ENCODE measurements around the gene MTFR1L. TPM values are rescaled to one million over a fixed set of nuclear protein-coding genes. Genes with fewer than 3 reads are reported as not detected.

MTFR1L gene
- total RNA-seq, 1 experiment from 2014 or later, result 32.5 TPM

GRCh38 chr1:25826571-25826970 lies 6.8 kb downstream of the MTFR1L start:
- Histone ChIP-seq H3K9ac (ENCODE audit: extremely low read depth, insufficient read length, low read length) (no peak overlapping the region), H3K18ac (ENCODE audit: insufficient read length, low read depth, low read length) (no peak overlapping the region), H2AFZ (ENCODE audit: low read length) (no peak overlapping the region), H4K20me1 (ENCODE audit: control insufficient read depth, insufficient read depth, insufficient read length) (no peaks in the 10 kb centered on the region), H3K23ac (ENCODE audit: insufficient read length, low read depth, low read length) (no peak overlapping the region), H4K5ac (ENCODE audit: insufficient read length, low read depth, low read length) (no peak overlapping the region), H3K27ac (ENCODE audit: insufficient read length, low read depth, low read length) (no peak overlapping the region), H3K9me3 (ENCODE audit: control insufficient read depth, low read depth, low read length) (no peaks in the 10 kb centered on the region), H3K56ac (ENCODE audit: insufficient read length, low read depth, low read length) (no peak overlapping the region), H3T11ph (ENCODE audit: low read length) (no peak overlapping the region), H3K79me2 (ENCODE audit: insufficient read depth, low read length) (no peaks in the 10 kb centered on the region; the same call in 1 of the 2 replicates), H2BK120ac (ENCODE audit: low read depth, low read length, poor library complexity, severe bottlenecking) (no peak overlapping the region), H3K4me1 (ENCODE audit: insufficient read depth, low read length) (no peaks in the 10 kb centered on the region), H3K27me3 (ENCODE audit: insufficient read depth, low read length) (no peaks in the 10 kb centered on the region), H3K14ac (ENCODE audit: insufficient read depth, low read length) (no peak overlapping the region), H4K8ac (replicated peaks; ENCODE audit: insufficient read length, low read depth, low read length) (no peak overlapping the region), H3K4ac (ENCODE audit: low read depth, low read length) (no peak overlapping the region), H4K91ac (ENCODE audit: insufficient read length, low read depth, low read length) (no peak overlapping the region), H3K79me1 (ENCODE audit: insufficient read depth, low read depth, low read length, poor library complexity, severe bottlenecking) (no peaks in the 10 kb centered on the region), H2BK20ac (ENCODE audit: low read depth, low read length, poor library complexity, severe bottlenecking) (no peak overlapping the region), H2BK15ac (ENCODE audit: low read depth, low read length) (no peak overlapping the region), H2BK5ac (ENCODE audit: insufficient read length, low read length) (no peak overlapping the region), H3K4me2 (ENCODE audit: insufficient read depth, insufficient read length, low read length) (no peak overlapping the region), H2BK12ac (ENCODE audit: insufficient read length, low read depth, low read length) (no peak overlapping the region), H2AK5ac (ENCODE audit: insufficient read length, low read length) (no peak overlapping the region), H3K23me2 (ENCODE audit: insufficient read length, low read depth, low read length, poor library complexity, severe bottlenecking) (no peaks in the 10 kb centered on the region)
- TF ChIP-seq CTCF (conservative IDR thresholded peaks at IDR 0.05), result no peak
- H3K36me3 Mint-ChIP-seq (ENCODE audit: insufficient read depth in 1 of 3, low read depth in 3 of 3), result peaks cover 6 to 48% (median 37%) of the 10 kb centered on the region in 3 experiments; a peak in 6 of 7 replicates
- H3K9me3 Mint-ChIP-seq, result no peaks in the 10 kb centered on the region
- no peak overlapping the region for H3K4me3 Mint-ChIP-seq
- peaks cover 6% of the 10 kb centered on the region for H3K27me3 Mint-ChIP-seq (ENCODE audit: low read depth)
- H3K27ac Mint-ChIP-seq, result peak overlapping the region in 1 of 3 experiments; percentile 54; a peak in 1 of 7 replicates
- DNase-seq, result no peak
- peaks cover 2 to 3% of the 10 kb centered on the region in 2 experiments for H3K4me1 Mint-ChIP-seq
- no CpG with 5 or more reads among the region's 10 CpGs for WGBS (ENCODE audit: extremely low coverage, insufficient read length, low lambda C conversion rate)
